ENCODE data around the gene DPH3.

Gene DPH3

GRCh38 chr3:16279010-16279801 lies 14.5 kb upstream of the DPH3 start:
- H3K4me1 Mint-ChIP-seq = peaks cover 6% of the 10 kb centered on the region
- no peak overlapping the region for H3K27ac Mint-ChIP-seq
- H3K36me3 Mint-ChIP-seq = peaks cover 23% of the 10 kb centered on the region
- H3K4me3 Mint-ChIP-seq = no peak overlapping the region
- ATAC-seq (no peak), DNase-seq (ENCODE audit: low spot score in 2 of 2) (no peak)
- H3K9me3 Mint-ChIP-seq = no peaks in the 10 kb centered on the region

- ATAC-seq (no peak), DNase-seq (ENCODE audit: low spot score in 2 of 2) (no peak)
- H3K4me3 Mint-ChIP-seq = no peak overlapping the region
- H3K27ac Mint-ChIP-seq = no peak overlapping the region
- peaks cover 31% of the 10 kb centered on the region for H3K36me3 Mint-ChIP-seq
- H3K4me1 Mint-ChIP-seq = no peaks in the 10 kb centered on the region
- no peaks in the 10 kb centered on the region for H3K9me3 Mint-ChIP-seq
Measured at GRCh38 chr3:16277471-16277870, 12.7 kb upstream of the DPH3 start.

GRCh38 chr3:16273867-16274266 lies 9.1 kb upstream of the DPH3 start:
- H3K4me1 Mint-ChIP-seq = no peaks in the 10 kb centered on the region
- no peak overlapping the region for H3K4me3 Mint-ChIP-seq
- H3K27ac Mint-ChIP-seq = no peak overlapping the region
- no peaks in the 10 kb centered on the region for H3K9me3 Mint-ChIP-seq
- ATAC-seq (no peak), DNase-seq (ENCODE audit: low spot score in 2 of 2) (no peak)
- H3K36me3 Mint-ChIP-seq = peaks cover 56% of the 10 kb centered on the region

- H3K9me3 Mint-ChIP-seq = no peaks in the 10 kb centered on the region
- no peak overlapping the region for H3K27ac Mint-ChIP-seq
- H3K4me1 Mint-ChIP-seq = peaks cover 1% of the 10 kb centered on the region
- peaks cover 57% of the 10 kb centered on the region for H3K36me3 Mint-ChIP-seq
- H3K4me3 Mint-ChIP-seq = no peak overlapping the region
- no peak for ATAC-seq
- no peak for DNase-seq (ENCODE audit: low spot score in 2 of 2)
Measured at GRCh38 chr3:16272588-16272987, 7.8 kb upstream of the DPH3 start.

GRCh38 chr3:16270855-16271254 lies 6.1 kb upstream of the DPH3 start:
- H3K27ac Mint-ChIP-seq = no peak overlapping the region
- peaks cover 13% of the 10 kb centered on the region for H3K4me1 Mint-ChIP-seq
- H3K4me3 Mint-ChIP-seq = no peak overlapping the region
- no peaks in the 10 kb centered on the region for H3K9me3 Mint-ChIP-seq
- H3K36me3 Mint-ChIP-seq = peaks cover 50% of the 10 kb centered on the region
- no peak for DNase-seq (ENCODE audit: low spot score in 2 of 2)
- no peak for ATAC-seq

- no peak for ATAC-seq
Measured at GRCh38 chr3:16266714-16267113, 2.0 kb upstream of the DPH3 start.

GRCh38 chr3:16265455-16265786 lies 678 bp upstream of the DPH3 start:
- peak overlapping the region; percentile 93 for H3K4me3 Mint-ChIP-seq
- peaks cover 31% of the 10 kb centered on the region for H3K36me3 Mint-ChIP-seq
- DNase-seq (ENCODE audit: low spot score in 2 of 2) (no peak), ATAC-seq (no peak)
- no peaks in the 10 kb centered on the region for H3K9me3 Mint-ChIP-seq
- peak overlapping the region; percentile 98 for H3K27ac Mint-ChIP-seq
- H3K4me1 Mint-ChIP-seq = peaks cover 20% of the 10 kb centered on the region

More at GRCh38 chr3:16266714-16267113, 2.0 kb upstream of the DPH3 start:
- H3K36me3 Mint-ChIP-seq = peaks cover 43% of the 10 kb centered on the region
- H3K9me3 Mint-ChIP-seq = no peaks in the 10 kb centered on the region
- peak overlapping the region; percentile 93 for H3K4me3 Mint-ChIP-seq
- peak in 1 of 2 donors; percentile 46 for DNase-seq (ENCODE audit: low spot score in 2 of 2)
- H3K27ac Mint-ChIP-seq = peak overlapping the region; percentile 70
- H3K4me1 Mint-ChIP-seq = peaks cover 20% of the 10 kb centered on the region

- H3K9me3 Mint-ChIP-seq = no peaks in the 10 kb centered on the region
- DNase-seq (ENCODE audit: low spot score in 2 of 2) = no peak
- H3K27ac Mint-ChIP-seq = peak overlapping the region; percentile 98
- H3K4me3 Mint-ChIP-seq = peak overlapping the region; percentile 93
- no peak for ATAC-seq
- peaks cover 20% of the 10 kb centered on the region for H3K4me1 Mint-ChIP-seq
- peaks cover 31% of the 10 kb centered on the region for H3K36me3 Mint-ChIP-seq
Measured at GRCh38 chr3:16264174-16264707, 502 bp downstream of the DPH3 start.

GRCh38 chr3:16262174-16262573 lies 2.6 kb downstream of the DPH3 start:
- Mint-ChIP-seq H3K36me3 (peaks cover 33% of the 10 kb centered on the region), H3K9me3 (no peaks in the 10 kb centered on the region), H3K4me3 (no peak overlapping the region), H3K27ac (no peak overlapping the region), H3K4me1 (peaks cover 14% of the 10 kb centered on the region)
- DNase-seq (ENCODE audit: low spot score in 2 of 2) = no peak
- no peak for ATAC-seq

- ATAC-seq (no peak), DNase-seq (ENCODE audit: low spot score in 2 of 2) (no peak)
- H3K9me3 Mint-ChIP-seq = no peaks in the 10 kb centered on the region
- peaks cover 37% of the 10 kb centered on the region for H3K36me3 Mint-ChIP-seq
- no peak overlapping the region for H3K4me3 Mint-ChIP-seq
- H3K27ac Mint-ChIP-seq = no peak overlapping the region
- H3K4me1 Mint-ChIP-seq = peaks cover 14% of the 10 kb centered on the region
Measured at GRCh38 chr3:16260046-16260445, 4.7 kb downstream of the DPH3 start.

- H3K4me1 Mint-ChIP-seq = peaks cover 19% of the 10 kb centered on the region
- H3K36me3 Mint-ChIP-seq = peaks cover 25% of the 10 kb centered on the region
- no peak overlapping the region for H3K4me3 Mint-ChIP-seq
- ATAC-seq (no peak), DNase-seq (ENCODE audit: low spot score in 2 of 2) (no peak)
- H3K9me3 Mint-ChIP-seq = no peaks in the 10 kb centered on the region
- no peak overlapping the region for H3K27ac Mint-ChIP-seq
Measured at GRCh38 chr3:16258866-16259265, 5.9 kb downstream of the DPH3 start.

- Mint-ChIP-seq H3K4me3 (no peak overlapping the region), H3K27ac (no peak overlapping the region), H3K9me3 (no peaks in the 10 kb centered on the region), H3K36me3 (peaks cover 24% of the 10 kb centered on the region), H3K4me1 (peaks cover 17% of the 10 kb centered on the region)
- no peak for ATAC-seq
- no peak for DNase-seq (ENCODE audit: low spot score in 2 of 2)
Measured at GRCh38 chr3:16258177-16258576, 6.6 kb downstream of the DPH3 start.

- Mint-ChIP-seq H3K4me1 (peaks cover 17% of the 10 kb centered on the region), H3K36me3 (peaks cover 24% of the 10 kb centered on the region), H3K27ac (no peak overlapping the region), H3K4me3 (no peak overlapping the region), H3K9me3 (no peaks in the 10 kb centered on the region)
- DNase-seq (ENCODE audit: low spot score in 2 of 2) (no peak), ATAC-seq (no peak)
Measured at GRCh38 chr3:16257309-16257708, 7.4 kb downstream of the DPH3 start.

GRCh38 chr3:16255726-16256125 lies 9.0 kb downstream of the DPH3 start:
- ATAC-seq = no peak
- Mint-ChIP-seq H3K36me3 (peaks cover 24% of the 10 kb centered on the region), H3K4me3 (peak overlapping the region; percentile 70), H3K9me3 (no peaks in the 10 kb centered on the region), H3K27ac (no peak overlapping the region), H3K4me1 (peaks cover 17% of the 10 kb centered on the region)
- no peak for DNase-seq (ENCODE audit: low spot score in 2 of 2)

- Mint-ChIP-seq H3K4me3 (peak overlapping the region; percentile 70), H3K4me1 (peaks cover 17% of the 10 kb centered on the region), H3K27ac (peak overlapping the region; percentile 82), H3K9me3 (no peaks in the 10 kb centered on the region), H3K36me3 (peaks cover 22% of the 10 kb centered on the region)
- peak; percentile 72 for ATAC-seq
- DNase-seq (ENCODE audit: low spot score in 2 of 2) = no peak
Measured at GRCh38 chr3:16255326-16255725, 9.4 kb downstream of the DPH3 start.

GRCh38 chr3:16254916-16255315 lies 9.8 kb downstream of the DPH3 start:
- Mint-ChIP-seq H3K4me1 (peaks cover 17% of the 10 kb centered on the region), H3K27ac (peak overlapping the region; percentile 82), H3K36me3 (peaks cover 18% of the 10 kb centered on the region), H3K4me3 (peak overlapping the region; percentile 70), H3K9me3 (no peaks in the 10 kb centered on the region)
- ATAC-seq (peak; percentile 82), DNase-seq (ENCODE audit: low spot score in 2 of 2) (peak in 1 of 2 donors; percentile 63)
